ENCODE data around the gene C12orf56. TPM values are rescaled to one million over a fixed set of nuclear protein-coding genes. Genes with fewer than 3 reads are reported as not detected.

The C12orf56 gene
- total and polyA plus RNA-seq, 4 donors, result 0.25 TPM; not detected in 3

DNA sequence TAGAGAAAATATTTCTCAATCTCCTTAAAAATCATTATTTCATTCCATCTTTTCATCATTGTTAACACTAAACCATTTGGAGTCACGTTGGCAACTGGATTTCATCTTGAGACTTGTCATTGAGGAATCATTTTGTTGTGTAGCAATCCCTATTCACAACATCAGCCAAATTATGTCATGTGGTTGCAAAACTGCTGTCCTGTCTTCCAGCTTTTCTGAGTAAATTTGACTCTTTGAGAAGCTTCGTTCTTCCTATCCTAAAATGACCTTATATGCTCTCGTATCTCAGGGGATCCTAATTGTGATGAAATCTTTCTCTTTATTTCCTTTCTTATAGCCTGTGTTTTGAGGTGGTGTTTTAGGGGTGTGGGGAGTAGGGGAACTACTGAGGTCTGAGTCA lies 137.9 kb downstream of the C12orf56 start:
- WGBS, 2 donors, result 38 to 39% methylated on average over 3 of the region's 3 CpGs
- Histone ChIP-seq H3K4me3 (ENCODE audit: low read length in 2 of 2) (no peak overlapping the region), H3K4me1 (ENCODE audit: control insufficient read depth in 1 of 2, insufficient read depth in 2 of 2, low read length in 2 of 2) (no peaks in the 10 kb centered on the region), H3K9me3 (ENCODE audit: control insufficient read depth, low read length) (no peaks in the 10 kb centered on the region), H3K27ac (ENCODE audit: low read depth in 1 of 2, low read length in 2 of 2) (no peak overlapping the region), H3K36me3 (ENCODE audit: control insufficient read depth in 1 of 2, insufficient read depth in 2 of 2, low read length in 1 of 2) (no peaks in the 10 kb centered on the region), H3K27me3 (ENCODE audit: control insufficient read depth in 1 of 2, insufficient read depth in 2 of 2, low read length in 1 of 2) (no peaks in the 10 kb centered on the region)
- ATAC-seq (ENCODE audit: low FRiP score) (peak; percentile 81), DNase-seq (no peak)
- intact Hi-C loops (cut with DNase I), result loop anchor here in 1 of 2 donors (5.0 kb wide), 1 partner anchor 1150 kb away; no protein-coding TSS in a partner anchor

DNA sequence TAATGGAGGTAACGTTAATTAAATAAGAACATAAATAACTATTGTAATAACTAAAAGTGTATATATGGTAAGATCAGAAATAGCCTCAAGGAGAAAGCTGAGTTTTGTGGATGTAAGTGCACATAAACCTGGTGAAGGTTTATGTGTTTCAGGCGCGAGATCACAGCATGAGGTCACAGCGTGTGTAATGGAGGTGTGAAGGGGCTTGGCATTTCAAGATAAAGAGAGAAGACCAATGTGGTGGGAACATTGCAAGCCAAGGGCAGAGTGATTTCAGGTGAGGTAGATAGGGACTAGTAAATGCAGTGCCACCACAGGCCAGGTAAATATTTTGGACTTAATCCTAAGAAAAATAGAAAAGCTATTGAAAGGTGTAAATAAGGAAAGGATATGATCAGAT lies 146.7 kb downstream of the C12orf56 start:
- 74 to 77% methylated on average over 4 of the region's 4 CpGs for WGBS, 2 donors
- no peaks in the 10 kb centered on the region for H3K9me3 ChIP-seq (ENCODE audit: control insufficient read depth, low read length)
- H3K27me3 ChIP-seq (ENCODE audit: control insufficient read depth in 1 of 2, insufficient read depth in 2 of 2, low read length in 1 of 2), result no peaks in the 10 kb centered on the region
- H3K4me3 ChIP-seq (ENCODE audit: low read length in 2 of 2), result no peak overlapping the region
- no peaks in the 10 kb centered on the region for H3K4me1 ChIP-seq (ENCODE audit: control insufficient read depth in 1 of 2, insufficient read depth in 2 of 2, low read length in 2 of 2)
- H3K27ac ChIP-seq (ENCODE audit: low read depth in 1 of 2, low read length in 2 of 2), result no peak overlapping the region
- DNase-seq, result no peak
- intact Hi-C loops (cut with DNase I), result no loop called here
- no peaks in the 10 kb centered on the region for H3K36me3 ChIP-seq (ENCODE audit: control insufficient read depth in 1 of 2, insufficient read depth in 2 of 2, low read length in 1 of 2)
- ATAC-seq (ENCODE audit: low FRiP score), result no peak

DNA sequence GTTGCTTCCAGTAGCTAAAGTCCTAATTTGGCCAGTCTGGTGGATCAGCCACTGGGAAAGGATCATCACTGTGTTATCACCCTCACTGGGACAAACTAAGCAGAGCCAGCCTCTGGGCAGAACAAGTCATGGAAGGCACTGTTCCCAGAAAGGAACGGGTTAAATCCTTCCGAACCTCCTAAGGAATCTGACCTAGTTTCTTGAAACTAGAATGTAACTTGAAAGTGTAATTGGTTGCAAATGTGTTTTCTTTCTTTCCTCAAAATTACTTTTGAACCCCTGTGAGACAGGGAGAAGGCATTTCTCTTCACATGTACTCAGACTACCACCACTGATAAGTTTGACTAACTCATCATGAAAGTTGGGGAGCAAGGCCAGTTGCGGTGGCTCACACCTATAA lies 149.8 kb downstream of the C12orf56 start:
- DNase-seq (no peak), ATAC-seq (ENCODE audit: low FRiP score) (no peak)
- H3K27ac ChIP-seq (ENCODE audit: low read depth in 1 of 2, low read length in 2 of 2), result no peak overlapping the region
- 62 to 66% methylated on average over 3 of the region's 3 CpGs for WGBS, 2 donors
- no peaks in the 10 kb centered on the region for H3K36me3 ChIP-seq (ENCODE audit: control insufficient read depth in 1 of 2, insufficient read depth in 2 of 2, low read length in 1 of 2)
- no peaks in the 10 kb centered on the region for H3K4me1 ChIP-seq (ENCODE audit: control insufficient read depth in 1 of 2, insufficient read depth in 2 of 2, low read length in 2 of 2)
- H3K27me3 ChIP-seq (ENCODE audit: control insufficient read depth in 1 of 2, insufficient read depth in 2 of 2, low read length in 1 of 2), result no peaks in the 10 kb centered on the region
- intact Hi-C loops (cut with DNase I), result no loop called here
- no peaks in the 10 kb centered on the region for H3K9me3 ChIP-seq (ENCODE audit: control insufficient read depth, low read length)
- H3K4me3 ChIP-seq (ENCODE audit: low read length in 2 of 2), result no peak overlapping the region

DNA sequence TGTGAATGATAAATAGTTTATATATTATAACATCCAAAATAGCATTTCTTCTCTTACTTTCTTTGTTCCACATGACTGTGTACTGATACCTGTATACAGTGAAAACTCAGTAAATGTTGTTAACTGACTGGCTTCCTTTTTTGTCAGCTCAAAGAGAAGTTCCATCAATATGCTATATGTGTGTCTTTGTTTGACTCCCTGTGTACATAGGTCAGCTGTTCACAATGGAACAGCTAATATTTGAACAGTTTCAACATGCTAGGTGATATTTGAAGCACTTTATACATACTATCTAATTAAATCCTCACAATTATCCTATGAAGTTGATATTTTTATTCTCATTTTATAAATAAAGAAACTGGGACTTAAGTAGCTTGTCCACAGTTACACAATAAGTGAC lies 153.2 kb downstream of the C12orf56 start:
- Histone ChIP-seq H3K27ac (ENCODE audit: low read depth in 1 of 2, low read length in 2 of 2) (no peak overlapping the region), H3K9me3 (ENCODE audit: control insufficient read depth, low read length) (no peaks in the 10 kb centered on the region), H3K27me3 (ENCODE audit: control insufficient read depth in 1 of 2, insufficient read depth in 2 of 2, low read length in 1 of 2) (no peaks in the 10 kb centered on the region), H3K4me1 (ENCODE audit: control insufficient read depth in 1 of 2, insufficient read depth in 2 of 2, low read length in 2 of 2) (no peaks in the 10 kb centered on the region), H3K4me3 (ENCODE audit: low read length in 2 of 2) (no peak overlapping the region), H3K36me3 (ENCODE audit: control insufficient read depth in 1 of 2, insufficient read depth in 2 of 2, low read length in 1 of 2) (no peaks in the 10 kb centered on the region)
- ATAC-seq (ENCODE audit: low FRiP score), result no peak
- intact Hi-C loops (cut with DNase I), result loop anchor here in 1 of 2 donors (10.0 kb wide), 1 partner anchor 53 kb away; no protein-coding TSS in a partner anchor
- no peak for DNase-seq

DNA sequence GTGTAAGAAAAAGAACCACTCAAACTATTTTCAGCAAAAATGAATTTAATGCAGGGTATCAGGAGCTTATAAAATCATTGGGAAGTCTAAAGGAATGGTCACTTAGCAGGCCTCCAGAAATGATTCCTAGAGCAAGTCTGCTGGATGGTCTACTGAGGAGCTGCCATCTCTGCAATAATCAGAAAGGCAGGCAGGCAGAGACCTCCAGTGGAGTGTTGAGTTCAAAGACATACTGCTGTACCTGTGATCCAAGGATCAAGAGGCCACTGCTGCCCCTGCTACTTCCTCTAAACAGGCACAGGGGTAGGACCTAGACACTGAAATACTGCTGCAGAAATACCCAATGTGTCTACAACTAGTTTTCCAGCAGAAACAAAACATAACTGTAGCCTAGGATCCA lies 154.0 kb downstream of the C12orf56 start:
- H3K9me3 ChIP-seq (ENCODE audit: control insufficient read depth, low read length), result no peaks in the 10 kb centered on the region
- no peaks in the 10 kb centered on the region for H3K4me1 ChIP-seq (ENCODE audit: control insufficient read depth in 1 of 2, insufficient read depth in 2 of 2, low read length in 2 of 2)
- no peak for DNase-seq
- ATAC-seq (ENCODE audit: low FRiP score), result no peak
- H3K36me3 ChIP-seq (ENCODE audit: control insufficient read depth in 1 of 2, insufficient read depth in 2 of 2, low read length in 1 of 2), result no peaks in the 10 kb centered on the region
- H3K27me3 ChIP-seq (ENCODE audit: control insufficient read depth in 1 of 2, insufficient read depth in 2 of 2, low read length in 1 of 2), result no peaks in the 10 kb centered on the region
- no peak overlapping the region for H3K27ac ChIP-seq (ENCODE audit: low read depth in 1 of 2, low read length in 2 of 2)
- intact Hi-C loops (cut with DNase I), result loop anchor here in 1 of 2 donors (10.0 kb wide), 1 partner anchor 52 kb away; no protein-coding TSS in a partner anchor
- no peak overlapping the region for H3K4me3 ChIP-seq (ENCODE audit: low read length in 2 of 2)

DNA sequence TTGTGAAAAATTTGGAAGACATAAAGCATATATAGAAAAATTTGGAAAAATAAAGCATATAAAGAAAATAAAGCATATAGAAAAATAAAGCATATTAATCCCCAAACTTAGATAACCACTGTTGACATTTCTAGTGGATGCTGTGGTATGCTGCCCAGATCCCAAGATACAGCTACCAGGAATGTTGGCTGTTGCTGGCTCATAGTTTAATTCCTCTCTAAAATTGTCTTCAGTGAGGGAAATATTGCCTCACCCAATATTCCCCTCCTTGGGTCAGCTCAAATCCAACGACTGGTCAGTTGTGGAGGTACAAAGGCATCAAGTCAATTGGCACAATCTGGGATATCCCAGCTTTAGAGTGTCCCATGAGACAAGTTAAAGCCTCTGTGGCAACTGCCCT lies 158.4 kb downstream of the C12orf56 start:
- DNase-seq, result no peak
- 10 to 24% methylated on average over 1 of the region's 1 CpG for WGBS, 2 donors
- Histone ChIP-seq H3K9me3 (ENCODE audit: control insufficient read depth, low read length) (no peaks in the 10 kb centered on the region), H3K27me3 (ENCODE audit: control insufficient read depth in 1 of 2, insufficient read depth in 2 of 2, low read length in 1 of 2) (no peaks in the 10 kb centered on the region), H3K27ac (ENCODE audit: low read depth in 1 of 2, low read length in 2 of 2) (no peak overlapping the region), H3K4me3 (ENCODE audit: low read length in 2 of 2) (no peak overlapping the region), H3K4me1 (ENCODE audit: control insufficient read depth in 1 of 2, insufficient read depth in 2 of 2, low read length in 2 of 2) (no peaks in the 10 kb centered on the region), H3K36me3 (ENCODE audit: control insufficient read depth in 1 of 2, insufficient read depth in 2 of 2, low read length in 1 of 2) (no peaks in the 10 kb centered on the region)
- intact Hi-C loops (cut with DNase I), result loop anchor here in 1 of 2 donors (10.0 kb wide), 1 partner anchor 47 kb away; no protein-coding TSS in a partner anchor
- no peak for ATAC-seq (ENCODE audit: low FRiP score)

DNA sequence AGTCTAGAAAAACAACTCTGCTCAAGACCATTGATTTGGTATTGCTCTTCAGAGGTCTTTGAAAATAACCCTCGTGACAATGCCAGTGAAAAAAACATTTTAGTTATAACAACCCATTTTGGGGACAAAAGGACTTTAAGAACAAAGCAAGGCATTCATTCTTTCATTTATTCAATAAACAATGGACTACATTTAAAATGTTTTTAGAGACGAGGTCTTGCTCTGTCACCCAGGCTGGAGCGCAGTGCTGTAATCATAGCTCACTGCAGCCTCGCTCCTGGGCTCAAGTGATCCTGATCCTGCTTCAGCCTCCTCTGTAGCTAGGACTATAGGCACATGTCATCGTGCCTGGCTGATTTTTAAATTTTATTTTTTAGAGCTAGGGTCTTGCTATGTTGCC lies 160.8 kb downstream of the C12orf56 start:
- H3K9me3 ChIP-seq (ENCODE audit: control insufficient read depth, low read length), result no peaks in the 10 kb centered on the region
- no peak overlapping the region for H3K4me3 ChIP-seq (ENCODE audit: low read length in 2 of 2)
- no peak overlapping the region for H3K27ac ChIP-seq (ENCODE audit: low read depth in 1 of 2, low read length in 2 of 2)
- no peak for DNase-seq
- no peaks in the 10 kb centered on the region for H3K4me1 ChIP-seq (ENCODE audit: control insufficient read depth in 1 of 2, insufficient read depth in 2 of 2, low read length in 2 of 2)
- WGBS, 2 donors, result 83 to 91% methylated on average over 5 of the region's 5 CpGs
- intact Hi-C loops (cut with DNase I), result loop anchor here in 1 of 2 donors (10.0 kb wide), 2 partner anchors 45 to 385 kb away; partner anchors contain the start of gene SRGAP1
- H3K36me3 ChIP-seq (ENCODE audit: control insufficient read depth in 1 of 2, insufficient read depth in 2 of 2, low read length in 1 of 2), result no peaks in the 10 kb centered on the region
- H3K27me3 ChIP-seq (ENCODE audit: control insufficient read depth in 1 of 2, insufficient read depth in 2 of 2, low read length in 1 of 2), result no peaks in the 10 kb centered on the region
- no peak for ATAC-seq (ENCODE audit: low FRiP score)

DNA sequence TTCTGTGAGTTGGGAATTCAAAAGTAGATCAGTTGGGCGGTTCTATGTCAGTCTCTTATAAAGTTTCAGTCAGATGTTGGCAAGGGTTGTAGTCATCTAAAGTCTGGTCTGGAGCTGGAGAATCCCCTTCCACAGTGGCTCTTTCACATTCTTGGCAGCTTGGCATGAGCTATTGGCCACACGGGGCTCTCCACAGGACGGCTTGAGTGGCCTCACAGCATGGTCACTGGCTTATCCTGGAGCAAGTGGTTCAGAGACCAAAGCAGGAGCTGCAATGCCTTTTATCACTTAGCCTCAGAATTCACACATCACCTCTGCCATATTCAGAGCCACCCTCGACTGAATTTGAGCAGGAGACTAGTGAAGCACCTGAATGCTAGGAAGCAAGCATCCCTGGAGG lies 161.3 kb downstream of the C12orf56 start:
- H3K27ac ChIP-seq (ENCODE audit: low read depth in 1 of 2, low read length in 2 of 2), result no peak overlapping the region
- H3K36me3 ChIP-seq (ENCODE audit: control insufficient read depth in 1 of 2, insufficient read depth in 2 of 2, low read length in 1 of 2), result no peaks in the 10 kb centered on the region
- intact Hi-C loops (cut with DNase I), result loop anchor here in 1 of 2 donors (10.0 kb wide), 1 partner anchor 384 kb away; the partner anchor contains the start of gene SRGAP1
- ATAC-seq (ENCODE audit: low FRiP score) (no peak), DNase-seq (no peak)
- H3K27me3 ChIP-seq (ENCODE audit: control insufficient read depth in 1 of 2, insufficient read depth in 2 of 2, low read length in 1 of 2), result no peaks in the 10 kb centered on the region
- H3K9me3 ChIP-seq (ENCODE audit: control insufficient read depth, low read length), result no peaks in the 10 kb centered on the region
- no peak overlapping the region for H3K4me3 ChIP-seq (ENCODE audit: low read length in 2 of 2)
- H3K4me1 ChIP-seq (ENCODE audit: control insufficient read depth in 1 of 2, insufficient read depth in 2 of 2, low read length in 2 of 2), result no peaks in the 10 kb centered on the region
- WGBS, 2 donors, result 50 to 53% methylated on average over 4 of the region's 4 CpGs

DNA sequence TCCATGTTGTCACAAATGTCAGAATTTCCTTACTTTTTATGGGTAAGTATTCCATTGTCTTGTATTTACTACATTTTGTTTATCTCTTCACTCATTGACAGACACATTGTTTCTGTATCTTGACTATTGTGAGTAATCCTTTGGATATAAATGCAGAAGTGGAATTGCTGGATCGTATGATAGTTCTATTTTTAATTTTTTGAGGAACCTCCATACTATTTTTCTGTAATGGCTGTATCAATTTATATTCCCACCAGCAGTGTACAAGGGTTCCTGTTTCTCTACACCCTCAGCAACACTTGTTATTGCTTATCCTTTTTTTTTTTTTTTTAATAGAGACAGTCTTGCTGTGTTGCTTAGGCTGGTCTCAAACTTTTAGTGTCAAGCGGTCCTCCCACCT lies 164.9 kb downstream of the C12orf56 start:
- H3K27me3 ChIP-seq (ENCODE audit: control insufficient read depth in 1 of 2, insufficient read depth in 2 of 2, low read length in 1 of 2), result no peaks in the 10 kb centered on the region
- intact Hi-C loops (cut with DNase I), result loop anchor here in 1 of 2 donors (10.0 kb wide), 1 partner anchor 381 kb away; the partner anchor contains the start of gene SRGAP1
- no peak overlapping the region for H3K27ac ChIP-seq (ENCODE audit: low read depth in 1 of 2, low read length in 2 of 2)
- DNase-seq (no peak), ATAC-seq (ENCODE audit: low FRiP score) (no peak)
- 24 to 38% methylated on average over 2 of the region's 2 CpGs for WGBS, 2 donors
- H3K9me3 ChIP-seq (ENCODE audit: control insufficient read depth, low read length), result no peaks in the 10 kb centered on the region
- H3K36me3 ChIP-seq (ENCODE audit: control insufficient read depth in 1 of 2, insufficient read depth in 2 of 2, low read length in 1 of 2), result no peaks in the 10 kb centered on the region
- no peaks in the 10 kb centered on the region for H3K4me1 ChIP-seq (ENCODE audit: control insufficient read depth in 1 of 2, insufficient read depth in 2 of 2, low read length in 2 of 2)
- no peak overlapping the region for H3K4me3 ChIP-seq (ENCODE audit: low read length in 2 of 2)
